SK-N-SH (cell line): ENCODE results near the gene ADAMTS9. TPM values are rescaled to one million over a fixed set of nuclear protein-coding genes. Genes with fewer than 3 reads are reported as not detected.

Experiments used
- CTCF ChIA-PET: fragments of 300-600, 350-600 bp; formaldehyde crosslinking; extraction: SDS; loops from one replicate; lab custom pipeline; 2021; lab: Yijun Ruan, JAX
- POLR2A ChIA-PET: fragments of 350-600 bp; sonication (Branson Sonifier 250); formaldehyde crosslinking; extraction: SDS; loops from one replicate; lab custom pipeline; 2020; ENCODE audit warnings: antibody characterized with exemption, inconsistent platforms; lab: Yijun Ruan, JAX
- DNase-seq: peaks from one replicate; pipeline ENCODE4 v3.0.0; 2012
- H2AFZ ChIP-seq: fragments of 200-600 bp; sonication (generic); 2 replicates; pipeline ENCODE4 v1.8.1; 2016; ENCODE audit warnings: antibody characterized with exemption, mild to moderate bottlenecking, low read depth
- H3F3A ChIP-seq: fragments of 200-600 bp; sonication (generic); replicated peaks from 2 replicates; pipeline ENCODE3; 2016; ENCODE audit warnings: antibody characterized with exemption, mild to moderate bottlenecking; ENCODE audit not compliant: insufficient read depth
- H3K27ac ChIP-seq, 2 experiments: fragments of 200-500 bp in 1 of 2; fragments of 200-600 bp in 1 of 2; sonication (Bioruptor generic) in 1 of 2; sonication (generic), shearing (Covaris generic) in 1 of 2; 2 replicates each; pipeline versions ENCODE4 v1.5.1 to v1.6.1; 2014 to 2016; ENCODE audit warnings: low read depth in 2 of 2, inconsistent platforms in 1 of 2, low read length in 1 of 2, mild to moderate bottlenecking in 1 of 2, mixed read lengths in 1 of 2
- H3K27me3 ChIP-seq: fragments of 200-600 bp; sonication (generic), shearing (Covaris generic); 2 replicates; pipeline ENCODE4 v1.6.1; 2016; ENCODE audit warnings: mixed run types; ENCODE audit not compliant: insufficient read depth
- H3K36me3 ChIP-seq, 2 experiments: fragments of 200-500 bp in 1 of 2; fragments of 200-600 bp in 1 of 2; sonication (Bioruptor generic) in 1 of 2; sonication (generic) in 1 of 2; replicated peaks in 1 of 2; 2 replicates each; pipeline versions ENCODE3 to v1.5.1; 2014 to 2016; ENCODE audit warnings: low read length in 1 of 2, mild to moderate bottlenecking in 1 of 2; ENCODE audit not compliant: insufficient read depth in 2 of 2, control insufficient read depth in 1 of 2
- H3K4me1 ChIP-seq, 2 experiments: fragments of 200-500 bp in 1 of 2; fragments of 200-600 bp in 1 of 2; sonication (Bioruptor generic) in 1 of 2; sonication (generic), shearing (Covaris generic) in 1 of 2; 2 replicates each; pipeline versions ENCODE4 v1.5.1 to v1.6.1; 2014 to 2016; ENCODE audit warnings: low read depth in 1 of 2, low read length in 1 of 2, mixed run types in 1 of 2; ENCODE audit not compliant: insufficient read depth in 2 of 2, control insufficient read depth in 1 of 2
- H3K4me2 ChIP-seq: fragments of 200-600 bp; sonication (generic), shearing (Covaris generic); 2 replicates; pipeline ENCODE4 v1.6.1; 2017; ENCODE audit warnings: mixed run types
- H3K4me3 ChIP-seq, 2 experiments: fragments of 200-500 bp in 1 of 2; fragments of 200-600 bp in 1 of 2; sonication (Bioruptor generic) in 1 of 2; sonication (generic), shearing (Covaris generic) in 1 of 2; 2 replicates each; pipeline versions ENCODE4 v1.5.1 to v1.8.1; 2014 to 2016; ENCODE audit warnings: low read depth in 2 of 2, inconsistent platforms in 1 of 2, low read length in 1 of 2, mild to moderate bottlenecking in 1 of 2, mixed read lengths in 1 of 2, moderate library complexity in 1 of 2
- H3K79me2 ChIP-seq: fragments of 200-600 bp; sonication (generic); 2 replicates; pipeline ENCODE4 v1.8.1; 2017; ENCODE audit warnings: mild to moderate bottlenecking; ENCODE audit not compliant: insufficient read depth
- H3K9ac ChIP-seq: fragments of 200-600 bp; sonication (generic); 2 replicates; pipeline ENCODE4 v1.6.1; 2017; ENCODE audit warnings: mixed run types
- H3K9me2 ChIP-seq: fragments of 200-600 bp; sonication (generic); 2 replicates; pipeline ENCODE4 v1.6.1; 2017; ENCODE audit warnings: mixed run types
- H3K9me3 ChIP-seq: fragments of 200-600 bp; sonication (generic); 2 replicates; pipeline ENCODE4 v1.6.1; 2017; ENCODE audit warnings: mixed run types, mild to moderate bottlenecking, moderate library complexity
- H4K20me1 ChIP-seq: fragments of 200-600 bp; sonication (generic); 2 replicates; pipeline ENCODE4 v1.6.1; 2017; ENCODE audit warnings: mild to moderate bottlenecking, mixed run types; ENCODE audit not compliant: insufficient read depth
- CTCF ChIP-seq: fragments of 200-600 bp; sonication (generic); IDR thresholded peaks from 2 replicates; pipeline ENCODE4 v1.6.1; 2017; ENCODE audit warnings: antibody characterized with exemption, mild to moderate bottlenecking, moderate library complexity
- ELF1 ChIP-seq: IDR thresholded peaks from 2 replicates; pipeline ENCODE4 v1.4.0; 2012
- FOXJ3 ChIP-seq: sonication (generic); formaldehyde crosslinking; IDR thresholded peaks from 2 replicates; pipeline ENCODE4 v1.5.1; 2020; ENCODE audit warnings: mild to moderate bottlenecking, missing genetic modification reagents
- FOXM1 ChIP-seq: IDR thresholded peaks from 2 replicates; pipeline ENCODE4 v1.4.0; 2012; ENCODE audit warnings: low read depth, mild to moderate bottlenecking
- IRF3 ChIP-seq: fragments of 150-350 bp; IDR thresholded peaks from 2 replicates; pipeline ENCODE4 v1.6.1; 2016; ENCODE audit warnings: mild to moderate bottlenecking, low read depth, low read length
- JUND ChIP-seq: IDR thresholded peaks from 2 replicates; pipeline ENCODE4 v1.4.0; 2012
- MEF2A ChIP-seq: IDR thresholded peaks from 2 replicates; pipeline ENCODE4 v1.4.0; 2012; ENCODE audit warnings: low read depth, borderline replicate concordance
- RAD21 ChIP-seq: IDR thresholded peaks from 2 replicates; pipeline ENCODE4 v1.6.1; 2012; ENCODE audit warnings: mild to moderate bottlenecking, low read length
- RCOR1 ChIP-seq: fragments of 150-350 bp; IDR thresholded peaks from 2 replicates; pipeline ENCODE4 v1.6.1; 2017; ENCODE audit warnings: antibody characterized with exemption, low read length
- RXRA ChIP-seq: IDR thresholded peaks from 2 replicates; pipeline ENCODE4 v1.4.0; 2012; ENCODE audit warnings: low read depth, mild to moderate bottlenecking, borderline replicate concordance
- TEAD4 ChIP-seq: IDR thresholded peaks from 2 replicates; pipeline ENCODE4 v1.4.0; 2012; ENCODE audit warnings: mild to moderate bottlenecking, borderline replicate concordance; ENCODE audit not compliant: insufficient read depth
- USF1 ChIP-seq: IDR thresholded peaks from 2 replicates; pipeline ENCODE4 v1.4.0; 2012; ENCODE audit warnings: low read depth, borderline replicate concordance
- YY1 ChIP-seq: IDR thresholded peaks from 2 replicates; pipeline ENCODE4 v1.4.0; 2012; ENCODE audit warnings: low read depth, mild to moderate bottlenecking
- ZBTB33 ChIP-seq: IDR thresholded peaks from 2 replicates; pipeline ENCODE4 v1.4.0; 2012; ENCODE audit warnings: low read depth, borderline replicate concordance
- WGBS: methylation state at CpG from one replicate; pipeline ENCODE4 v1.1.6; 2017; ENCODE audit warnings: low lambda C conversion rate; 5-methylcytosine and 5-hydroxymethylcytosine counted together
- polyA plus RNA-seq, 3 experiments: library from polyadenylated mRNA; depleted of rRNA; stranded (reverse); fragments of >200 nt; gene quantifications; 2 replicates each; pipeline ENCODE4 v1.2.3, GENCODE V29; 2012

ADAMTS9 gene
- polyA plus RNA-seq, 1 of the 3 experiments (the other 2 are of a cell fraction): 4.1 TPM

GRCh38 chr3:64555351-64555750 is 132.4 kb downstream of the ADAMTS9 start:
- H3K4me3 ChIP-seq: no peak overlapping the region

GRCh38 chr3:64554096-64554920 is 133.5 kb downstream of the ADAMTS9 start:
- H3K4me1 ChIP-seq: peaks cover 0 to 11% of the 10 kb centered on the region in 2 experiments; a peak in 1 of 4 replicates
- no peaks in the 10 kb centered on the region for H3F3A ChIP-seq
- TF ChIP-seq CTCF (no peak), RAD21 (no peak), YY1 (no peak), JUND (no peak), FOXJ3 (no peak), USF1 (no peak)
- TF ChIP-seq, all 33 proteins: peak for 0
- no peaks in the 10 kb centered on the region for H4K20me1 ChIP-seq
- WGBS: 70% methylated on average over 7 of the region's 7 CpGs
- H3K79me2 ChIP-seq: no peaks in the 10 kb centered on the region
- no peaks in the 10 kb centered on the region for H3K27me3 ChIP-seq
- ChIA-PET POLR2A (no interaction called here), CTCF (interaction anchor here (1.1 to 2.9 kb wide), 5 partner anchors 21 to 24 kb away, joined by 3 to 20 read pairs (median 3); no protein-coding TSS in a partner anchor)
- DNase-seq: no peak
- no peak overlapping the region for H3K4me2 ChIP-seq
- no peak overlapping the region for H3K4me3 ChIP-seq
- no peak overlapping the region; a peak in 1 of 4 replicates for H3K27ac ChIP-seq
- no peak overlapping the region for H2AFZ ChIP-seq
- H3K36me3 ChIP-seq: peaks cover 0 to 46% of the 10 kb centered on the region in 2 experiments
- H3K9me3 ChIP-seq: no peaks in the 10 kb centered on the region
- no peaks in the 10 kb centered on the region for H3K9me2 ChIP-seq
- no peak overlapping the region for H3K9ac ChIP-seq

More at GRCh38 chr3:64555351-64555750, 132.4 kb downstream of the ADAMTS9 start:
- no peak overlapping the region for H3K9ac ChIP-seq
- no peaks in the 10 kb centered on the region for H4K20me1 ChIP-seq
- 88% methylated on average over 3 of the region's 3 CpGs for WGBS
- no peak overlapping the region for H2AFZ ChIP-seq
- H3K27ac ChIP-seq: no peak overlapping the region; a peak in 1 of 4 replicates
- no peak for TF ChIP-seq IRF3
- TF ChIP-seq RCOR1: no peak
- no peak for TF ChIP-seq ELF1
- TF ChIP-seq TEAD4: no peak
- TF ChIP-seq FOXM1: no peak
- TF ChIP-seq RAD21: no peak
- no peak for TF ChIP-seq RXRA
- no peak for TF ChIP-seq MEF2A
- no peak for TF ChIP-seq ZBTB33
- no peak for TF ChIP-seq FOXJ3
- H3K4me2 ChIP-seq: no peak overlapping the region
- no peaks in the 10 kb centered on the region for H3K9me2 ChIP-seq
- DNase-seq: no peak
- POLR2A ChIA-PET: no interaction called here
- no peaks in the 10 kb centered on the region for H3K27me3 ChIP-seq
- no peaks in the 10 kb centered on the region for H3K79me2 ChIP-seq
- H3K9me3 ChIP-seq: no peaks in the 10 kb centered on the region
- H3K36me3 ChIP-seq: peaks cover 0 to 51% of the 10 kb centered on the region in 2 experiments
- CTCF ChIA-PET: interaction anchor here (1.0 to 1.2 kb wide), 2 partner anchors 20 to 779 kb away, joined by 3 to 4 read pairs; no protein-coding TSS in a partner anchor
- no peaks in the 10 kb centered on the region for H3F3A ChIP-seq
- peaks cover 0 to 6% of the 10 kb centered on the region in 2 experiments; a peak in 1 of 4 replicates for H3K4me1 ChIP-seq
